Lung (tissue), 12 donors: ENCODE results near the gene ENTHD1. TPM values are rescaled to one million over a fixed set of nuclear protein-coding genes. Genes with fewer than 3 reads are reported as not detected.

ENCODE experiments used
- ATAC-seq: fragments of 200-7000 bp; cut with Tn5 transposase; one replicate; pipeline ENCODE4 v1.9.1; 2020; ENCODE audit warnings: moderate number of reproducible peaks; ENCODE audit not compliant: insufficient read depth, low FRiP score
- DNase-seq, 3 donors: peaks; one replicate each; pipeline ENCODE4 v3.0.0-alpha.2; 2013 to 2017
- H3K27ac ChIP-seq, 2 donors: one replicate each; pipeline ENCODE4 v1.5.1; 2013; ENCODE audit warnings: mild to moderate bottlenecking in 2 of 2, moderate library complexity in 2 of 2, control low read depth in 1 of 2, inconsistent platforms in 1 of 2, low read depth in 1 of 2, low read length in 1 of 2
- H3K27me3 ChIP-seq, 3 donors: one replicate each; pipeline ENCODE4 v1.5.1; 2013; ENCODE audit warnings: low read length in 2 of 3; ENCODE audit not compliant: control insufficient read depth in 3 of 3, insufficient read depth in 3 of 3
- H3K36me3 ChIP-seq, 4 donors: one replicate each; pipeline ENCODE4 v1.5.1; 2013; ENCODE audit warnings: low read length in 4 of 4, mild to moderate bottlenecking in 1 of 4, moderate library complexity in 1 of 4; ENCODE audit not compliant: control insufficient read depth in 4 of 4, insufficient read depth in 4 of 4
- H3K4me1 ChIP-seq, 5 donors: one replicate each; pipeline ENCODE4 v1.5.1; 2013; ENCODE audit warnings: low read length in 5 of 5, mild to moderate bottlenecking in 2 of 5, moderate library complexity in 1 of 5; ENCODE audit not compliant: control insufficient read depth in 5 of 5, insufficient read depth in 5 of 5
- H3K4me3 ChIP-seq: one replicate; pipeline ENCODE4 v1.5.1; 2013; ENCODE audit warnings: mild to moderate bottlenecking, control low read depth, moderate library complexity
- H3K9ac ChIP-seq, 2 donors: one replicate each; pipeline ENCODE4 v1.5.1; 2013; ENCODE audit warnings: low read length in 2 of 2, control low read depth in 1 of 2; ENCODE audit not compliant: insufficient read depth in 1 of 2
- H3K9me3 ChIP-seq, 4 donors: one replicate each; pipeline ENCODE4 v1.5.1; 2013; ENCODE audit warnings: low read length in 3 of 4, mild to moderate bottlenecking in 1 of 4, moderate library complexity in 1 of 4; ENCODE audit not compliant: control insufficient read depth in 4 of 4, insufficient read depth in 3 of 4
- WGBS, 2 donors: extraction: QIAGEN DNeasy Blood & Tissue Kit; methylation state at CpG; one replicate each; pipeline ENCODE4 v1.1.7; 2013; 5-methylcytosine and 5-hydroxymethylcytosine counted together
- polyA plus RNA-seq, 2 donors: library from polyadenylated mRNA; stranded (reverse); fragments of 200-250 nt; gene quantifications; one replicate each; pipeline ENCODE4 v1.2.1, GENCODE V29; 2013
- total RNA-seq, 2 donors: library from RNA; depleted of rRNA in 1 of 2; stranded (reverse); fragments of >200 nt in 1 of 2; gene quantifications; one replicate each; pipeline ENCODE4 v1.2.1, GENCODE V29; 2014 to 2021
- TF ChIP-seq, protein P1 (sequence below): IDR thresholded peaks from 2 replicates; pipeline ENCODE4 v1.5.1; 2012; ENCODE audit warnings: mild to moderate bottlenecking; ENCODE audit errors: control extremely low read depth, extremely low read depth
- donor health status: control.
- donor health status: control.
- donor health status: Bipolar disorder and iron deficiency.
- donor health status: healthy.
- donor health status: DM: yes; HTN: yes; CAD: no.

Gene ENTHD1
- total and polyA plus RNA-seq, 4 donors = 0.04 to 0.15 TPM; not detected in 2

DNA sequence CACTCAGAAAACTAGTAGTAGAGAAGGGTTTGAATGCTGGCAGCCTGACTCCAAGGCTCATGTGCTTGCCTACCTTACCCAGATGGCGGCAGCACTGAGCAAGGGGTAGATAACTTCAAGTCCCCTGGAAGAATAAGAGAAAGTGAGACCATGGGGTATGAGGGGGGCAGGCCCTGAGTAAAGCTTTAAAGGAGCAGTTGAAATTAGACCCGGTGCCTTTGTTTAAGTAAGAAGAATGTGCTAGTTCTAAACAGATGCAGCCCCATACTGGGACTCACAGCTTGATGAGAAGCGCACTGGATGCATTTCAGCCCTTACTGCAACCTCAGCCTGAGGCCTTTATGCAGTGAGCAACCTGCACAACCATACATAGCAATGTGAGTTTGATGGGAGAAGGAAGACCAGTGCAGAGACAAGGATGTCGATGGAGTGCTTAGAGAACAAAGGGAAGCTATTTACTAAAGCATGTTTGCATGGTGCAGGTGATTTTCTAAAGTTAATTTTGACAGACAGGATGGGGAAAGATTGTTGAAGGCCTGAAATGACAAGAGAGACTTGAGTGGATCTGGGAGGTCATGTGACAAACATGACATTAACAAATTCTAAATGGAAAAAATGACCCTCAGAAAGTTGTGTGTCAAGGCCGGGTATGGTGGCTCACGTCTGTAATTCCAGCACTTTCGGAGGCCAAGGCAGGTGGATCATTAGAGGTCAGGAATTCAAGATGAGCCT is 39.5 kb upstream of the ENTHD1 start:
- H3K36me3 ChIP-seq = no peaks in the 10 kb centered on the region
- no peaks in the 10 kb centered on the region for H3K9me3 ChIP-seq
- H3K9ac ChIP-seq = no peak overlapping the region
- no peak overlapping the region for H3K27ac ChIP-seq
- H3K4me3 ChIP-seq = no peak overlapping the region
- no peak for ATAC-seq
- TF ChIP-seq, protein P1, sequence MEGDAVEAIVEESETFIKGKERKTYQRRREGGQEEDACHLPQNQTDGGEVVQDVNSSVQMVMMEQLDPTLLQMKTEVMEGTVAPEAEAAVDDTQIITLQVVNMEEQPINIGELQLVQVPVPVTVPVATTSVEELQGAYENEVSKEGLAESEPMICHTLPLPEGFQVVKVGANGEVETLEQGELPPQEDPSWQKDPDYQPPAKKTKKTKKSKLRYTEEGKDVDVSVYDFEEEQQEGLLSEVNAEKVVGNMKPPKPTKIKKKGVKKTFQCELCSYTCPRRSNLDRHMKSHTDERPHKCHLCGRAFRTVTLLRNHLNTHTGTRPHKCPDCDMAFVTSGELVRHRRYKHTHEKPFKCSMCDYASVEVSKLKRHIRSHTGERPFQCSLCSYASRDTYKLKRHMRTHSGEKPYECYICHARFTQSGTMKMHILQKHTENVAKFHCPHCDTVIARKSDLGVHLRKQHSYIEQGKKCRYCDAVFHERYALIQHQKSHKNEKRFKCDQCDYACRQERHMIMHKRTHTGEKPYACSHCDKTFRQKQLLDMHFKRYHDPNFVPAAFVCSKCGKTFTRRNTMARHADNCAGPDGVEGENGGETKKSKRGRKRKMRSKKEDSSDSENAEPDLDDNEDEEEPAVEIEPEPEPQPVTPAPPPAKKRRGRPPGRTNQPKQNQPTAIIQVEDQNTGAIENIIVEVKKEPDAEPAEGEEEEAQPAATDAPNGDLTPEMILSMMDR = no peak
- H3K27me3 ChIP-seq = peaks cover 0 to 45% (median 10%) of the 10 kb centered on the region in 3 donors
- peaks cover 0 to 16% (median 0%) of the 10 kb centered on the region in 5 donors for H3K4me1 ChIP-seq
- WGBS, 2 donors = 74 to 79% methylated on average over 7 of the region's 7 CpGs
- no peak for DNase-seq

DNA sequence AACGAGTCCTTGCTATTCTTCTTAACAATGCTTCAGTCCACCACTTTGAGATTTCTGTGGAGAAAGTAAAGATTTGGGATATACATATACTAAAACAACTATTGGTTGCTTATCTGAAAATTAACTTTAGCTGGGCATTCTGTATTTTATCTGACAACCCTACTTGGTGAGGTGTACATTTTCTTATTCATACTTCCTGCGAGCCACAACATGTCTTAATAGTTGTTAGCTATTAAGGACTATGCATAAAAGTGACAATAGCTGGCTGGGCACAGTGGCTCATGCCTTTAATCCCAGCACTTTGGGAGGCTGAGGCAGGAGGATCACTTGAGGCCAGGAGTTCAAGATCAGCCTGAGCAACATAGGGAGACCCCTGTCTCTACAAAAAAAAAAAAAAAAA is 38.6 kb upstream of the ENTHD1 start:
- DNase-seq = no peak
- Histone ChIP-seq H3K27me3 (peaks cover 0 to 42% (median 10%) of the 10 kb centered on the region in 3 donors), H3K9me3 (no peaks in the 10 kb centered on the region), H3K36me3 (no peaks in the 10 kb centered on the region), H3K9ac (no peak overlapping the region), H3K27ac (no peak overlapping the region), H3K4me1 (peaks cover 0 to 25% (median 0%) of the 10 kb centered on the region in 5 donors), H3K4me3 (no peak overlapping the region)
- ATAC-seq = no peak
- WGBS, 2 donors = 63 to 86% methylated on average over 2 of the region's 2 CpGs
- TF ChIP-seq, protein P1 = no peak

DNA sequence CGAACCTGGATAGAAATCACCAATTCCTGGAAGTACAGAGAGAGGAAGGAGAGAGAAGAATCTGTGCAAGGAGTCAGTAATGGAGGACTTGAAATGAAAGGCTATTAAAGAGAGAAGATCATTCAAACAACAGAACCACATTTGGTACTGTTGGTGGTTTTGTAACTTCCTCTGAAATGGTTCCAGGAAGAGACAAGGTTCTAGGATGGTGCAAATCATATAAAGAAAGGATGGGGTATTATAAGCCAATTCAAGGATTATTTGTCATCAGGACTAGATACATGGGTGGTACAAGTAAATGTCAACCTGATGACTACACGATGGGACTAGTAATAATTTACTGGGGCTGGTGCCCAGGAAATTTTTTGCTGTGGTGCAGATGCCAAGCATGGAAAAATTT is 37.7 kb upstream of the ENTHD1 start:
- Histone ChIP-seq H3K4me3 (no peak overlapping the region), H3K9me3 (no peaks in the 10 kb centered on the region), H3K9ac (no peak overlapping the region), H3K27me3 (peaks cover 0 to 39% (median 4%) of the 10 kb centered on the region in 3 donors), H3K27ac (no peak overlapping the region), H3K36me3 (no peaks in the 10 kb centered on the region), H3K4me1 (peaks cover 0 to 34% (median 4%) of the 10 kb centered on the region in 5 donors)
- WGBS, 2 donors = 68 to 76% methylated on average over 2 of the region's 2 CpGs
- TF ChIP-seq, protein P1 = no peak
- DNase-seq = no peak
- no peak for ATAC-seq
